ENCODE measurements around the gene CSTPP1. TPM values are rescaled to one million over a fixed set of nuclear protein-coding genes. Genes with fewer than 3 reads are reported as not detected.

CSTPP1 gene
- total RNA-seq, 6 experiments from 2014 or later, result 19.4 to 29.2 (median 27.1) TPM

DNA sequence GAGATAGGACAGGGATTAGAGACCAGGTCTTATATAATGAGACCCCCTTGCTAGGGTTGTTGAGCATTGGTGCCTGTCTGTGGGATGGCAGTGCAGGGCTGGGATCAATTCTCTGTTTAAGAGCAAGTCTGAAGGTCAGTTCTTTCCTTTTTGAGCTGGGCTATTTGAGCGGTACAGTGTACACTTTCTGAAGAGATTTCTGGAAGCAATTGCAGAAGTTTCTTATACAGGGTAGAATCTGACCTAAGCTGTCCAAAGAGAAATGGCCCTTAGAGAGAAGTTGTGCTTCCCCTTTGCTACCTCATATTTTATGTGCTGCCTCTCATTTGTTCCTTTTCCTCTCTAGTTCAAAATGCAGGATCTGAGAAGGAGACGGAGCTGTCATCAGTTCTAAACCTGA is 35.8 kb downstream of the CSTPP1 start:
- no peak overlapping the region for H3K4me3 Mint-ChIP-seq
- DNase-seq, result no peak
- H3K27ac Mint-ChIP-seq, result no peak overlapping the region
- no peaks in the 10 kb centered on the region for H3K36me3 Mint-ChIP-seq (ENCODE audit: low read depth)
- H3K4me1 Mint-ChIP-seq (ENCODE audit: low read depth), result peaks cover 5% of the 10 kb centered on the region
- H3K27me3 Mint-ChIP-seq (ENCODE audit: insufficient read depth), result no peaks in the 10 kb centered on the region; the same call in 1 of the 2 replicates
- no peaks in the 10 kb centered on the region for H3K9me3 Mint-ChIP-seq
- no peak for TF ChIP-seq CTCF (IDR thresholded peaks at IDR 0.05)

DNA sequence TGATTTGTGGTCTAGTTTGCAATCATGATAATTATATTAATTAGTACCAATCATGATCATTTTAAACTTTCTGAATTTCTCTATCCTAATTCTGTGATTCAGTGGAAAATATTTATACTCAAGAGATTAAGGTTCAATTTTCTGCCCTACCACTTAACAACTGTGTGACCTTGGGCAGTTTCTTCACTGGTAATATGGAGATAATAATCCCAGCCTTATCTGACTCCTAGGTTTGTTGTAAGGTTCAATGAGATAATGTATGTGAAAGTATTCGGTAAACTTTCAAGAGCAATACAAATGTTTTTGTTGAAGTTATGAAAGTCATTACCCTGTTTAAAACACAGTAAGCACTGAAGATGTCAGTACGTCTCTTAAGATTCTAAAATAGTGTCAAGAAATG is 36.3 kb downstream of the CSTPP1 start:
- no peak for TF ChIP-seq CTCF (IDR thresholded peaks at IDR 0.05)
- Mint-ChIP-seq H3K4me3 (no peak overlapping the region), H3K27me3 (ENCODE audit: insufficient read depth) (no peaks in the 10 kb centered on the region; the same call in 1 of the 2 replicates), H3K27ac (no peak overlapping the region), H3K36me3 (ENCODE audit: low read depth) (no peaks in the 10 kb centered on the region), H3K9me3 (no peaks in the 10 kb centered on the region), H3K4me1 (ENCODE audit: low read depth) (peaks cover 10% of the 10 kb centered on the region)
- no peak for DNase-seq

DNA sequence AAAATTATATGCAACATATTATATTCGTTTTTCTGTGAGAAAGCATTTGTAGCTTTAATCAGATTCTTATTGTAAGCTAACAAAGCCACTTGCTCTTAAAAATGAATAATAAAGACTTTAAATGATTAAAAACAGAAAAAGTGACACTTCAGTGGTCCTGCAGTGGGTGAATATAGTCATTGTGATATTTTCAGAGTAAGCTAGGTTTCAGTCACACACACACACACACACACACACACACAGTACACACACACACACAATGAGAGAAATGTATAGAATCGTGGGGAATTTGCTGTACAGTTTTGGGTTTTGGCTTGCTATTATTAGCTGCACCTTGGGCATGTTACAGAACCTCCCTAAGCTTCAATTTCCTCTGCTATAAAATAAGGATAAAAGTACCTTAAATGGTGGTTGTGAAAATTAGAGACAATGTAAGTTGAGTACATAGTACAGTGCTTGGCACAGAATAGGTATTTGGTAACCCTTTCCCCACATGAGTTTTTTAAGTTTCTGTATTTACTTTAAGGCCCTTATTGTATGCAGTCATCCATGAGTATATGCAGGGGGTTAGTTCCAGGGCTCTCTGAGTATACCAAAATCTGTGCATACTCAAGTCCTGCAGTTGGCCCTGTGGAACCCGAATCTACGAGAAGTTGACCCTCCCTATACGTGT is 39.8 kb downstream of the CSTPP1 start:
- Mint-ChIP-seq H3K4me1 (ENCODE audit: low read depth) (peaks cover 20% of the 10 kb centered on the region), H3K27me3 (ENCODE audit: insufficient read depth) (no peaks in the 10 kb centered on the region), H3K9me3 (no peaks in the 10 kb centered on the region), H3K36me3 (ENCODE audit: low read depth) (no peaks in the 10 kb centered on the region; the same call in 1 of the 2 replicates), H3K4me3 (no peak overlapping the region), H3K27ac (no peak overlapping the region)
- no peak for DNase-seq
- TF ChIP-seq CTCF (IDR thresholded peaks at IDR 0.05), result no peak

GRCh38 chr11:46977038-46977813 is 40.7 kb downstream of the CSTPP1 start:
- no peaks in the 10 kb centered on the region for H3K9me3 Mint-ChIP-seq
- H3K27me3 Mint-ChIP-seq (ENCODE audit: insufficient read depth), result no peaks in the 10 kb centered on the region
- H3K4me3 Mint-ChIP-seq, result no peak overlapping the region
- DNase-seq, result no peak
- peaks cover 20% of the 10 kb centered on the region for H3K4me1 Mint-ChIP-seq (ENCODE audit: low read depth)
- H3K27ac Mint-ChIP-seq, result no peak overlapping the region
- no peaks in the 10 kb centered on the region; the same call in 1 of the 2 replicates for H3K36me3 Mint-ChIP-seq (ENCODE audit: low read depth)
- no peak for TF ChIP-seq CTCF (IDR thresholded peaks at IDR 0.05)

- no peak for TF ChIP-seq CTCF (IDR thresholded peaks at IDR 0.05)
- peak overlapping the region; percentile 63 for H3K27ac Mint-ChIP-seq
- 0 out of 2 replicates have a peak overlapping the region, but pooled peaks have one; percentile 2 for H3K4me3 Mint-ChIP-seq
- H3K36me3 Mint-ChIP-seq (ENCODE audit: low read depth), result no peaks in the 10 kb centered on the region; the same call in 1 of the 2 replicates
- no peaks in the 10 kb centered on the region for H3K27me3 Mint-ChIP-seq (ENCODE audit: insufficient read depth)
- H3K4me1 Mint-ChIP-seq (ENCODE audit: low read depth), result peaks cover 20% of the 10 kb centered on the region
- peak; percentile 25 for DNase-seq
- H3K9me3 Mint-ChIP-seq, result no peaks in the 10 kb centered on the region
Observed at GRCh38 chr11:46978005-46978491, 41.5 kb downstream of the CSTPP1 start.
